Activated T-helper 1 cell treated with anti-CD3 and anti-CD28 coated beads, Interleukin-12 subunit alpha, Interleukin-12 subunit beta, Interleukin-2, Interleukin-4 antibody, amounts not matched to agents 30 ng/mL and 10 ng/mL and 1 ng/mL, durations not matched to agents 14 hours and 24 hours and 36 hours (primary cell): ENCODE results near the gene RFX3. TPM values are rescaled to one million over a fixed set of nuclear protein-coding genes. Genes with fewer than 3 reads are reported as not detected.

Experiments
- DNase-seq: peaks from one replicate; pipeline ENCODE4 v3.0.0; 2021; ENCODE audit warnings: low spot score
- H3K27ac Mint-ChIP-seq: one replicate; pipeline ENCODE4 v1.8.0; 2021; ENCODE audit warnings: mild to moderate bottlenecking, mixed read lengths
- H3K27me3 Mint-ChIP-seq: one replicate; pipeline ENCODE4 v1.8.0; 2022; ENCODE audit warnings: mild to moderate bottlenecking, moderate library complexity, mixed read lengths; ENCODE audit not compliant: insufficient read depth
- H3K36me3 Mint-ChIP-seq: one replicate; pipeline ENCODE4 v1.8.0; 2021; ENCODE audit warnings: low read depth, mixed read lengths
- H3K4me1 Mint-ChIP-seq: one replicate; pipeline ENCODE4 v1.8.0; 2021; ENCODE audit warnings: low read depth, mixed read lengths
- H3K4me3 Mint-ChIP-seq: one replicate; pipeline ENCODE4 v1.8.0; 2021; ENCODE audit warnings: mild to moderate bottlenecking, moderate library complexity, mixed read lengths
- H3K9me3 Mint-ChIP-seq: one replicate; pipeline ENCODE4 v1.8.0; 2021; ENCODE audit warnings: mixed read lengths
- intact Hi-C: fragments of 100-400 bp; cut with micrococcal nuclease; formaldehyde crosslinking; loops from one replicate; pipeline ENCODE4 v1.15.1; 2024
- total RNA-seq: library from RNA; stranded (reverse); gene quantifications from 2 replicates; pipeline ENCODE4 v1.2.3, GENCODE V29; 2022

The RFX3 gene
- total RNA-seq, 1 donor from 2014 or later: 11.3 TPM

- Mint-ChIP-seq H3K27ac (no peak overlapping the region), H3K4me3 (no peak overlapping the region), H3K4me1 (no peaks in the 10 kb centered on the region), H3K36me3 (no peaks in the 10 kb centered on the region), H3K9me3 (no peaks in the 10 kb centered on the region), H3K27me3 (no peaks in the 10 kb centered on the region)
- no peak for DNase-seq
- intact Hi-C loops: no loop called here
These were observed 92.0 kb downstream of the RFX3 start for GRCh38 chr9:3433754-3434153.

- intact Hi-C loops: no loop called here
- H3K27me3 Mint-ChIP-seq: no peaks in the 10 kb centered on the region
- no peaks in the 10 kb centered on the region for H3K4me1 Mint-ChIP-seq
- H3K4me3 Mint-ChIP-seq: no peak overlapping the region
- DNase-seq: no peak
- H3K9me3 Mint-ChIP-seq: no peaks in the 10 kb centered on the region
- no peaks in the 10 kb centered on the region for H3K36me3 Mint-ChIP-seq
- no peak overlapping the region for H3K27ac Mint-ChIP-seq
These were observed 92.7 kb downstream of the RFX3 start for GRCh38 chr9:3433066-3433465.

- no peak for DNase-seq
- intact Hi-C loops: no loop called here
- Mint-ChIP-seq H3K36me3 (no peaks in the 10 kb centered on the region), H3K27me3 (no peaks in the 10 kb centered on the region), H3K9me3 (peaks cover 1% of the 10 kb centered on the region), H3K27ac (no peak overlapping the region), H3K4me1 (no peaks in the 10 kb centered on the region), H3K4me3 (no peak overlapping the region)
These were observed 93.9 kb downstream of the RFX3 start for GRCh38 chr9:3431890-3432289.

- Mint-ChIP-seq H3K36me3 (no peaks in the 10 kb centered on the region), H3K4me3 (no peak overlapping the region), H3K4me1 (no peaks in the 10 kb centered on the region), H3K9me3 (no peaks in the 10 kb centered on the region), H3K27me3 (no peaks in the 10 kb centered on the region), H3K27ac (no peak overlapping the region)
- intact Hi-C loops: no loop called here
- DNase-seq: no peak
These were observed 105.9 kb downstream of the RFX3 start for GRCh38 chr9:3419893-3420292.

GRCh38 chr9:3415906-3416305, 109.9 kb downstream of the RFX3 start:
- intact Hi-C loops: no loop called here
- no peaks in the 10 kb centered on the region for H3K27me3 Mint-ChIP-seq
- H3K27ac Mint-ChIP-seq: no peak overlapping the region
- H3K36me3 Mint-ChIP-seq: no peaks in the 10 kb centered on the region
- H3K9me3 Mint-ChIP-seq: no peaks in the 10 kb centered on the region
- H3K4me1 Mint-ChIP-seq: no peaks in the 10 kb centered on the region
- DNase-seq: no peak
- no peak overlapping the region for H3K4me3 Mint-ChIP-seq

- DNase-seq: no peak
- Mint-ChIP-seq H3K9me3 (no peaks in the 10 kb centered on the region), H3K4me1 (no peaks in the 10 kb centered on the region), H3K36me3 (no peaks in the 10 kb centered on the region), H3K27me3 (no peaks in the 10 kb centered on the region), H3K4me3 (no peak overlapping the region), H3K27ac (no peak overlapping the region)
- intact Hi-C loops: no loop called here
These were observed 111.8 kb downstream of the RFX3 start for GRCh38 chr9:3413984-3414383.

- Mint-ChIP-seq H3K9me3 (no peaks in the 10 kb centered on the region), H3K36me3 (no peaks in the 10 kb centered on the region), H3K4me3 (no peak overlapping the region), H3K27ac (no peak overlapping the region), H3K4me1 (no peaks in the 10 kb centered on the region), H3K27me3 (no peaks in the 10 kb centered on the region)
- no peak for DNase-seq
- intact Hi-C loops: no loop called here
These were observed 115.3 kb downstream of the RFX3 start for GRCh38 chr9:3410461-3410860.

GRCh38 chr9:3409453-3409852, 116.3 kb downstream of the RFX3 start:
- no peak overlapping the region for H3K4me3 Mint-ChIP-seq
- no peaks in the 10 kb centered on the region for H3K36me3 Mint-ChIP-seq
- H3K4me1 Mint-ChIP-seq: no peaks in the 10 kb centered on the region
- H3K27me3 Mint-ChIP-seq: no peaks in the 10 kb centered on the region
- H3K27ac Mint-ChIP-seq: no peak overlapping the region
- intact Hi-C loops: no loop called here
- no peaks in the 10 kb centered on the region for H3K9me3 Mint-ChIP-seq
- DNase-seq: no peak

GRCh38 chr9:3403315-3403714, 122.5 kb downstream of the RFX3 start:
- intact Hi-C loops: no loop called here
- peaks cover 3% of the 10 kb centered on the region for H3K36me3 Mint-ChIP-seq
- peaks cover 2% of the 10 kb centered on the region for H3K27me3 Mint-ChIP-seq
- H3K4me3 Mint-ChIP-seq: no peak overlapping the region
- DNase-seq: no peak
- peaks cover 4% of the 10 kb centered on the region for H3K4me1 Mint-ChIP-seq
- H3K27ac Mint-ChIP-seq: no peak overlapping the region
- H3K9me3 Mint-ChIP-seq: no peaks in the 10 kb centered on the region

GRCh38 chr9:3401221-3401954, 124.4 kb downstream of the RFX3 start:
- Mint-ChIP-seq H3K36me3 (peaks cover 11% of the 10 kb centered on the region), H3K27ac (no peak overlapping the region), H3K27me3 (peaks cover 2% of the 10 kb centered on the region), H3K9me3 (no peaks in the 10 kb centered on the region), H3K4me3 (no peak overlapping the region), H3K4me1 (peaks cover 10% of the 10 kb centered on the region)
- intact Hi-C loops: no loop called here
- no peak for DNase-seq

- H3K9me3 Mint-ChIP-seq: no peaks in the 10 kb centered on the region
- peaks cover 10% of the 10 kb centered on the region for H3K4me1 Mint-ChIP-seq
- H3K4me3 Mint-ChIP-seq: peak overlapping the region; percentile 6
- intact Hi-C loops: no loop called here
- no peak for DNase-seq
- H3K27me3 Mint-ChIP-seq: no peaks in the 10 kb centered on the region
- H3K27ac Mint-ChIP-seq: peak overlapping the region; percentile 37
- H3K36me3 Mint-ChIP-seq: peaks cover 19% of the 10 kb centered on the region
These were observed 127.6 kb downstream of the RFX3 start for GRCh38 chr9:3398232-3398648.

- Mint-ChIP-seq H3K27ac (peak overlapping the region; percentile 37), H3K36me3 (peaks cover 19% of the 10 kb centered on the region), H3K4me1 (peaks cover 10% of the 10 kb centered on the region), H3K27me3 (no peaks in the 10 kb centered on the region), H3K9me3 (no peaks in the 10 kb centered on the region), H3K4me3 (peak overlapping the region; percentile 6)
- no peak for DNase-seq
- intact Hi-C loops: no loop called here
These were observed 128.0 kb downstream of the RFX3 start for GRCh38 chr9:3397766-3398165.

- Mint-ChIP-seq H3K27ac (no peak overlapping the region), H3K27me3 (no peaks in the 10 kb centered on the region), H3K4me3 (no peak overlapping the region), H3K36me3 (peaks cover 19% of the 10 kb centered on the region), H3K4me1 (peaks cover 12% of the 10 kb centered on the region), H3K9me3 (peaks cover 27% of the 10 kb centered on the region)
- intact Hi-C loops: no loop called here
- DNase-seq: no peak
These were observed 134.4 kb downstream of the RFX3 start for GRCh38 chr9:3391414-3391813.

GRCh38 chr9:3386753-3387152, 139.0 kb downstream of the RFX3 start:
- peaks cover 14% of the 10 kb centered on the region for H3K36me3 Mint-ChIP-seq
- H3K4me1 Mint-ChIP-seq: peaks cover 28% of the 10 kb centered on the region
- no peaks in the 10 kb centered on the region for H3K27me3 Mint-ChIP-seq
- no peak overlapping the region for H3K27ac Mint-ChIP-seq
- intact Hi-C loops: loop anchor here (1.0 to 10.0 kb wide), 12 partner anchors 44 to 1596 kb away; partner anchors contain the start of genes PLPP6, PUM3, SMARCA2 and SPATA6L
- peaks cover 33% of the 10 kb centered on the region for H3K9me3 Mint-ChIP-seq
- DNase-seq: no peak
- H3K4me3 Mint-ChIP-seq: peak overlapping the region; percentile 38
